H1 (cell line): ENCODE data around the gene SELPLG. TPM values are rescaled to one million over a fixed set of nuclear protein-coding genes. Genes with fewer than 3 reads are reported as not detected.

Source experiments
- CTCF ChIA-PET: fragments of 300-600 bp; sonication (Branson Sonifier 250); formaldehyde crosslinking; loops from one replicate; lab custom pipeline; 2021; ENCODE audit not compliant: partially characterized antibody; lab: Charles Lee
- POLR2A ChIA-PET: fragments of 300-600 bp; sonication (Branson Sonifier 250); formaldehyde crosslinking; loops from one replicate; lab custom pipeline; 2021; ENCODE audit warnings: inconsistent platforms; ENCODE audit not compliant: partially characterized antibody; lab: Charles Lee
- DNase-seq, 2 experiments: peaks; one replicate each; pipeline versions ENCODE4 v3.0.0 to v3.0.0-alpha.2; 2010 to 2022; ENCODE audit warnings: low spot score in 2 of 2, low read depth in 1 of 2, mixed read lengths in 1 of 2
- FAIRE-seq: peaks from 2 replicates; lab custom pipeline; 2011; peaks lifted over from hg19 to GRCh38; lab: Jason Lieb, UNC
- H2AFZ ChIP-seq: 2 replicates; pipeline ENCODE4 v1.8.1; 2012; ENCODE audit warnings: low read length, inconsistent platforms
- H2AK5ac ChIP-seq: 2 replicates; pipeline ENCODE4 v1.6.1; 2013; ENCODE audit warnings: low read depth, low read length
- H2BK120ac ChIP-seq: replicated peaks from 2 replicates; pipeline ENCODE3; 2013; ENCODE audit warnings: low read depth, low read length, inconsistent platforms
- H2BK12ac ChIP-seq: 2 replicates; pipeline ENCODE4 v1.6.1; 2013; ENCODE audit warnings: low read depth, low read length
- H2BK15ac ChIP-seq: 2 replicates; pipeline ENCODE4 v1.6.1; 2013; ENCODE audit warnings: low read length
- H2BK20ac ChIP-seq: 2 replicates; pipeline ENCODE4 v1.6.1; 2013; ENCODE audit warnings: low read length
- H2BK5ac ChIP-seq: 2 replicates; pipeline ENCODE4 v1.6.1; 2013; ENCODE audit warnings: low read depth, low read length
- H3K14ac ChIP-seq: 2 replicates; pipeline ENCODE4 v1.6.1; 2013; ENCODE audit warnings: inconsistent platforms; ENCODE audit not compliant: insufficient read length
- H3K18ac ChIP-seq: 2 replicates; pipeline ENCODE4 v1.6.1; 2013; ENCODE audit warnings: low read length; ENCODE audit errors: extremely low read depth
- H3K23ac ChIP-seq: 2 replicates; pipeline ENCODE4 v1.6.1; 2013; ENCODE audit warnings: inconsistent platforms; ENCODE audit not compliant: insufficient read length
- H3K23me2 ChIP-seq: 2 replicates; pipeline ENCODE4 v1.6.1; 2013; ENCODE audit warnings: low read depth, low read length
- H3K27ac ChIP-seq: 2 replicates; pipeline ENCODE4 v1.6.1; 2011; ENCODE audit warnings: low read depth, low read length, inconsistent platforms
- H3K27me3 ChIP-seq, 4 experiments: replicated peaks in 1 of 4; 1 replicate in 1 of 4; 2 replicates in 3 of 4; pipeline versions ENCODE4 v1.6.1 to v1.8.1; 2011 to 2013; ENCODE audit warnings: low read length in 3 of 4, mild to moderate bottlenecking in 3 of 4, inconsistent platforms in 2 of 4, mixed read lengths in 2 of 4, moderate library complexity in 1 of 4; ENCODE audit not compliant: control insufficient read depth in 3 of 4, insufficient read depth in 3 of 4; ENCODE audit errors: extremely low read depth in 1 of 4
- H3K36me3 ChIP-seq, 4 experiments: 2 replicates each; pipeline versions ENCODE4 v1.6.1 to v1.8.1; 2011 to 2013; ENCODE audit warnings: mild to moderate bottlenecking in 4 of 4, low read length in 3 of 4, moderate library complexity in 2 of 4, control low read depth in 1 of 4, inconsistent platforms in 1 of 4; ENCODE audit not compliant: insufficient read depth in 4 of 4, control insufficient read depth in 2 of 4
- H3K4ac ChIP-seq: replicated peaks from 2 replicates; pipeline ENCODE3; 2013; ENCODE audit warnings: low read length, low read depth, mixed read lengths, inconsistent platforms; ENCODE audit not compliant: insufficient read length
- H3K4me1 ChIP-seq, 4 experiments: replicated peaks in 1 of 4; 1 replicate in 1 of 4; 2 replicates in 3 of 4; pipeline versions ENCODE4 v1.6.1 to v1.8.1; 2011 to 2013; ENCODE audit warnings: low read length in 3 of 4, inconsistent platforms in 2 of 4, mixed read lengths in 1 of 4; ENCODE audit not compliant: insufficient read depth in 4 of 4, control insufficient read depth in 3 of 4
- H3K4me2 ChIP-seq, 2 experiments: 2 replicates each; pipeline versions ENCODE4 v1.6.1 to v1.8.1; 2011 to 2013; ENCODE audit warnings: low read depth in 2 of 2, low read length in 2 of 2, control low read depth in 1 of 2, inconsistent platforms in 1 of 2, mild to moderate bottlenecking in 1 of 2; ENCODE audit not compliant: insufficient read depth in 1 of 2
- H3K4me3 ChIP-seq, 4 experiments: fragments of 200-600, 300-600 bp in 1 of 4; sonication (generic), shearing (Covaris generic), sonication (Bioruptor Twin) in 1 of 4; 2 replicates each; pipeline versions ENCODE4 v1.5.1 to v1.8.1; 2011 to 2016; ENCODE audit warnings: low read length in 4 of 4, low read depth in 3 of 4, control low read depth in 2 of 4, inconsistent platforms in 2 of 4, mild to moderate bottlenecking in 2 of 4, mixed read lengths in 1 of 4, moderate library complexity in 1 of 4; ENCODE audit not compliant: insufficient read depth in 2 of 4; ENCODE audit errors: extremely low read depth in 1 of 4
- H3K56ac ChIP-seq: replicated peaks from 2 replicates; pipeline ENCODE3; 2013; ENCODE audit warnings: low read depth, mild to moderate bottlenecking, mixed read lengths, low read length, inconsistent platforms; ENCODE audit not compliant: insufficient read length
- H3K79me1 ChIP-seq: 2 replicates; pipeline ENCODE4 v1.6.1; 2013; ENCODE audit warnings: low read depth, low read length, control low read depth
- H3K79me2 ChIP-seq, 2 experiments: 2 replicates each; pipeline versions ENCODE4 v1.6.1 to v1.8.1; 2012 to 2013; ENCODE audit warnings: low read length in 2 of 2, mild to moderate bottlenecking in 2 of 2, inconsistent platforms in 1 of 2; ENCODE audit not compliant: insufficient read depth in 2 of 2, control insufficient read depth in 1 of 2
- H3K9ac ChIP-seq, 4 experiments: replicated peaks in 1 of 4; 1 replicate in 1 of 4; 2 replicates in 3 of 4; pipeline versions ENCODE4 v1.6.1 to v1.8.1; 2011 to 2013; ENCODE audit warnings: low read depth in 3 of 4, low read length in 3 of 4, control low read depth in 2 of 4, mild to moderate bottlenecking in 2 of 4, moderate library complexity in 2 of 4, inconsistent platforms in 1 of 4; ENCODE audit errors: extremely low read depth in 1 of 4
- H3K9me3 ChIP-seq, 2 experiments: 2 replicates each; pipeline versions ENCODE4 v1.6.1 to v1.8.1; 2012 to 2013; ENCODE audit warnings: mild to moderate bottlenecking in 2 of 2, moderate library complexity in 2 of 2, control low read depth in 1 of 2, inconsistent platforms in 1 of 2, low read depth in 1 of 2, low read length in 1 of 2, mixed read lengths in 1 of 2; ENCODE audit not compliant: insufficient read depth in 2 of 2
- H4K20me1 ChIP-seq, 2 experiments: replicated peaks in 1 of 2; 2 replicates each; pipeline versions ENCODE3 to v1.8.1; 2011 to 2013; ENCODE audit warnings: inconsistent platforms in 2 of 2, low read length in 2 of 2, mild to moderate bottlenecking in 1 of 2; ENCODE audit not compliant: insufficient read depth in 2 of 2, control insufficient read depth in 1 of 2
- H4K5ac ChIP-seq: 2 replicates; pipeline ENCODE4 v1.6.1; 2013; ENCODE audit warnings: low read length, low read depth, mixed read lengths, inconsistent platforms; ENCODE audit not compliant: insufficient read length
- H4K8ac ChIP-seq: 2 replicates; pipeline ENCODE4 v1.8.0; 2013; ENCODE audit warnings: mild to moderate bottlenecking, moderate library complexity, low read length, inconsistent platforms; ENCODE audit not compliant: insufficient read depth; ENCODE audit errors: extremely low read depth
- H4K91ac ChIP-seq: replicated peaks from 2 replicates; pipeline ENCODE3; 2013; ENCODE audit warnings: low read length, mixed read lengths, inconsistent platforms; ENCODE audit not compliant: insufficient read length
- WGBS, 2 experiments: shearing (Covaris generic) in 1 of 2; methylation state at CpG; one replicate each; pipeline versions ENCODE4 v1.1.6 to v1.1.7; 2013 to 2015; ENCODE audit warnings: low lambda C conversion rate in 2 of 2, mixed read lengths in 2 of 2, inconsistent platforms in 1 of 2, low coverage in 1 of 2, missing lambda C conversion rate in 1 of 2; ENCODE audit not compliant: insufficient replicate concordance in 2 of 2, insufficient coverage in 1 of 2, insufficient read length in 1 of 2; ENCODE audit errors: extremely low coverage in 1 of 2, missing lambda C conversion rate in 1 of 2; 5-methylcytosine and 5-hydroxymethylcytosine counted together
- polyA plus RNA-seq, 7 experiments: library from polyadenylated mRNA; depleted of rRNA in 3 of 7; stranded (reverse) in 5 of 7; unstranded in 2 of 7; fragments of >200 nt in 5 of 7; fragments of 200-250 nt in 2 of 7; gene quantifications; 1 replicate in 5 of 7; 2 replicates in 1 of 7; 4 replicates in 1 of 7; pipeline versions ENCODE4 v1.2.1 to v1.2.3, GENCODE V29; 2011 to 2013; ENCODE audit warnings: missing spikeins in 2 of 7, mixed read lengths in 2 of 7
- total RNA-seq: library from RNA; stranded (reverse); fragmentation: NEBNext Ultra II Directional; extraction: Animal tissue kit (Norgen Biotek cat#: 25700); gene quantifications from 2 replicates; pipeline ENCODE4 v1.2.1, GENCODE V29; 2021

SELPLG gene
- total and polyA plus RNA-seq, 2 of the 8 experiments (the other 6 are each of a cell fraction or from before 2014, with no cell fraction given): 0.18 TPM; not detected in 1

DNA sequence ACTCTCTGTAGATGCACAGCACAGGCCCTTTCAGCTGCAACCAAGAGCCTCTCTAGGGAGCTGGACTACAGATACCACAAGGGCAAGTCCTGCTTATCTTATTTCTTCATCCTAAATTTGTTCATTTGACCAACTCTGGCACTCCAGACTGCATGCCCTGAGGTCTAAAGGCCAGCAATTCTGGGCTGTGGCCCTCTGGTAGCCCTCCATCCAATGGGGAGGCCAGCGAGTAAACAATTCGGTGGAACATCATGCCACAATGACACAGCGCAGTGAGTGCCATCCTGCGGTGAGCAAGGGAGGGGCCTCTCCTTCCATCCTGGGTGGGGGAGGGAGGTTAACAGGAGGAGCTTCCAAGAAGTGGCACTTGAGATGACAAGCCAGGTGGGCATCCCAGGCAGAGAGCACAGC, 652 bp upstream of the SELPLG start:
- WGBS, 2 experiments: 90% methylated on average over 4 of the region's 4 CpGs; no CpG with 5 or more reads in 1 of the 2 experiments
- no peak overlapping the region for H4K5ac ChIP-seq
- H3K4ac ChIP-seq: no peak overlapping the region
- H3K27me3 ChIP-seq: no peaks in the 10 kb centered on the region
- H3K18ac ChIP-seq: no peak overlapping the region; the same call in 1 of the 2 replicates
- H3K79me1 ChIP-seq: no peaks in the 10 kb centered on the region
- peaks cover 18 to 43% (median 24%) of the 10 kb centered on the region in 4 experiments for H3K4me1 ChIP-seq
- H3K14ac ChIP-seq: no peak overlapping the region
- peak overlapping the region; percentile 27; the same call in 1 of the 2 replicates for H2BK12ac ChIP-seq
- H2AK5ac ChIP-seq: no peak overlapping the region
- no peak overlapping the region; a peak in 1 of 4 replicates for H3K4me2 ChIP-seq
- no peak overlapping the region for H4K91ac ChIP-seq
- H2BK120ac ChIP-seq: no peak overlapping the region
- 0 out of 2 replicates have a peak overlapping the region, but pooled peaks have one; percentile 35 for H2BK5ac ChIP-seq
- no peak overlapping the region for H3K4me3 ChIP-seq
- ChIA-PET POLR2A (interaction anchor here (1.2 to 1.3 kb wide), 2 partner anchors 18 to 224 kb away, joined by 4 read pairs; no protein-coding TSS in a partner anchor), CTCF (interaction anchor here (1.2 to 10.0 kb wide), 3 partner anchors 14 to 22 kb away, joined by 3 to 90 read pairs (median 5); no protein-coding TSS in a partner anchor)
- H3K23ac ChIP-seq: no peak overlapping the region
- H3K36me3 ChIP-seq: no peaks in the 10 kb centered on the region
- H3K23me2 ChIP-seq: no peaks in the 10 kb centered on the region
- H2BK20ac ChIP-seq: no peak overlapping the region
- no peak overlapping the region for H3K27ac ChIP-seq
- H2AFZ ChIP-seq: peak overlapping the region; percentile 36; the same call in 1 of the 2 replicates
- no peaks in the 10 kb centered on the region for H3K79me2 ChIP-seq
- no peak overlapping the region for H3K9ac ChIP-seq
- H4K20me1 ChIP-seq: no peaks in the 10 kb centered on the region
- DNase-seq (no peak), FAIRE-seq (no peak)
- H2BK15ac ChIP-seq: 0 out of 2 replicates have a peak overlapping the region, but pooled peaks have one; percentile 61
- no peaks in the 10 kb centered on the region for H3K9me3 ChIP-seq
- no peak overlapping the region for H4K8ac ChIP-seq
- no peak overlapping the region for H3K56ac ChIP-seq
